Stimulated activated CD4-positive, alpha-beta T cell treated with anti-CD3 and anti-CD28 coated beads, Interleukin-4, amount 100 ng/mL, for 24 hours (primary cell): Measurements from ENCODE around the gene PFKFB4.
A peak's percentile ranks its signal among the peaks of the same experiment; 100 is the strongest.

Experiments
- DNase-seq: peaks from one replicate; pipeline ENCODE4 v3.0.0-alpha.2; 2020

Gene PFKFB4

GRCh38 chr3:48556796-48557626, at the start of gene PFKFB4:
TSS of gene PFKFB4 (minus strand) at chr3:48556803. CDS start at chr3:48556777, 26 bp downstream.
- DNase-seq, result peak; percentile 100

DNA sequence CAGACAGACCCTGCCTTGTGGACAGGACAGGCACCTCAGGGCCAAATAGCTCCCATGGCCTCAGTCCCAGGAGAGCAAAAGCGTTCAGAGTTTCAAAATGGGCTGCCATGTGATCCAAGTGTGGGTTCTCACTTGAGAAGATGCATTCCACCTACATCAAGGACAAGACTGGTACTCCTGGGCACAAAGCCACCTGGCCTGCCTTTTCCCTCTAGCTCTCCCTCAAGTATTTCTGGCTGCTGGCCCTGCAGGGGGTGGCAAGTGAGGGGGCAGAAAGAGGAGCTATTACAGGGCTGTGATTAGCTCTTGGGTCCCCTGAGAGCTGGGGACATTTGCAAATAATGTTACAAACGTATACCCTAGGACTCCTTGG, 45.0 kb upstream of the PFKFB4 start:
- DNase-seq, result no peak

GRCh38 chr3:48600711-48601621, 44.4 kb upstream of the PFKFB4 start:
- DNase-seq, result no peak

GRCh38 chr3:48599509-48600285, 43.1 kb upstream of the PFKFB4 start:
- DNase-seq, result no peak

DNA sequence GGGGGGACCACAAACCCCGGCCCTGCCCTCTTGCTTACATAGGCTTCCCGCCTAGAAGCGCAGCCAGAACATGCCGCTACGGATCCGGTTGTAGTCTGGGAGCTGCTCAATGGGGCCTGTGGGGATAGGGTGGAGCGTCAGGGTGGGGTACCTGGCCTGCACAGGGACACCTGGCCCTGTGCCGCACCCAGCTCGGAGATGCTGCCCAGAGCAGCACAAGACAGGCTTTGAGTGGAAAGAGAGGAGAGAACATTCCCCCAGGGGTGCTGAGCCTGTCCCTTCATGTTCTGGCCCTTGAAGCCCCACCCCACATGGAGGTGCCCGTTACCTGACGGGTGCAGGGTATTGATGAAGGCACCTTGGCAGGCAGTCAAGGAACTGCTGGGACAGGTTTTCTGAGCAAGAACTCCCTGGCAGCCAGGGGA, 42.5 kb upstream of the PFKFB4 start:
- no peak for DNase-seq

DNA sequence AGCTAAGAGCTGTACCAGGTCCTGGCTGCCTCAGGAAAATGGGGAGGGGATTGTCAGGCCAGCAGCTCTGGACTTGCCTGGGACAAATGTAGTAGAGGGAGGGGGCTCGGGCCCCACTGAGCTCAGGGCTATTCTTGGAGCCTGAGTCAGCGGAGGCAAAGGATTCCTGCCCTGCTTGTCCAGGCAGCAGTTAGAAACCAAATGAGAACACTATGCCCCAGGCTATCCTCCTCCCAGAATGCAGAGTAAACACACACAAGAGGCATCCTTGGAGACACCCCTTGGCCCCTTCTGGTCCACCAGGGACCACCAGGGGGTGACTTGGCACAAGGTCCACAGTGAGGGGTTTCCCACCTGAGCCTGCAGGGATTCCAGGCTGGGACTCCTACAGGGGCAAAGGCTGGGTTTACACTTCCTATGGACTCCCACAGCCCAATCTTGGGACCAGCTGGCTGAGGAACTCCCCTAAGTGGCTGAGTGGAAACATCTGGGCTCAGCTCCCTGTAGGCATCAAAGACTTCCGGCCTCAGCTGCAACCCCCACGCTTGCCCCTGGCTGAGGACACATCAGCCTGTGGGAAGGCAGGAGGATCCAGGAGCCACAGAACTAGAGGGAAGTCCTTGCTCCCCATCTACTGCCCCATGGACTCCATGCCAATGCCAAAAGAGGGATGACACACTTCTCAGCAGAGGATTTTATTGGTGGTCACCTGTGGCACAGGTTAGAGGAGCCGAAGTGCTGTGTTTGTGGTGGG, 41.9 kb upstream of the PFKFB4 start:
- DNase-seq, result no peak

DNA sequence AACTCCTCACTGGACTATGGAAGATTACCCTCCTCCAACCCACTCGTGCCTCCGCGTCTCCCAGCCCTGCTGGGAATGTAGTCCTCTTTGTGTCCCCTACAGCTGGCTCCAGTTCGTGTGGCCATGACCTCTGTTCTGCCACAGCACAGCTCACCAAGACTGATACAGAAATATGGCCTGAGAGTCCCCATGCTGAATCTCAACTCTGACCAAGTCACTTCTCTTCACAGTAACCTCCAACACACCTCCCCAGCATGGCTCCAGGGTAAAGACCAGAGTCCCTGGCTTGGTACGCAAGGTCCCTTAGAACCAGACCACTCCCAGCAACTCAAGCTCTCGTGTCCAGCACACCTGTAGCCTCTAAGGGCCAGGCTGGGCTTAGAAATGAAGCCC, 40.8 kb upstream of the PFKFB4 start:
- no peak for DNase-seq

- DNase-seq, result no peak
Observed at GRCh38 chr3:48596676-48597407, 40.2 kb upstream of the PFKFB4 start.

DNA sequence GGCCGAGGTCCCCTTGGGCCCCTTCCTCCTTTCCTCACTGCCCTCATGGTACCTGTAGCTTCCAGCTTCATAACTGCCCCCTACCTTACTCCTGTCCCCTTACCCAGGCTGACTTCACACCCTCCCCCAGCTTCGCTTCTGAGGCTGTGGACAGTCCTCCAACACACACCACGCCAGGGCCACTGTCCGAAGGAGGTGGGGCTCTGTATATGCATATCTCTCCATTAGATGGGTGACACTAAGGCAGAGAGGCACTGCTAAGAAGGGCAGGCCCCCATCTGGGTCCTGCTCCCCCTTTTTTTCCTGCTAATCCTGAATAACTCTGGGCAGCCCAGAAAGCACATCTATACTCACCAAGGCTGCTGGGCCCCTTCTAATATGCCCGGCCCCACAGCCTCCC, 39.6 kb upstream of the PFKFB4 start:
- DNase-seq, result no peak

GRCh38 chr3:48595526-48596121, 39.0 kb upstream of the PFKFB4 start:
- no peak for DNase-seq

GRCh38 chr3:48595075-48595525, 38.5 kb upstream of the PFKFB4 start, which contains the start of gene COL7A1:
TSS of gene COL7A1 (minus strand) at chr3:48595329. CDS start at chr3:48595159, 170 bp downstream.
- no peak for DNase-seq

GRCh38 chr3:48594417-48595049, 37.9 kb upstream of the PFKFB4 start:
- DNase-seq, result no peak

DNA sequence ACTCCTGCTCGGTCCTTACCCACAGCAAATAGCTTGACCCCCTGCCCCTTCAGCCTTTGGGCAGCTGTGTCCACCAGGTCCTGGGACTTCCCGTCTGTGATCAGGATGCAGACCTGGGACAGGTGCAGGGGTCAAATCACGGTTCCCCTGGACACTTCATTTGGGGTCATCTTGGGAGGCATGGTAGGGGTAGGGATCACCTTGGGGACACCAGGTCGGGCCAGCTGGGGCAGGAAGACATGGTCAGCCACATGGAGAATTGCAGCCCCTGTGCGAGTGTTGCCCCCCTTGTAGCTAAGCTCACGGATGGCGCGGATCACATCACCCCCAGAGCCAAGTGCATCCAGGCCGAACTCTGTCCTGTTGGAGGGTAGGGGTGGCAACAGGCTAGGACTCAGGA, 36.7 kb upstream of the PFKFB4 start:
- DNase-seq, result no peak

- DNase-seq, result no peak
Observed at GRCh38 chr3:48592519-48593087, 36.0 kb upstream of the PFKFB4 start.

DNA sequence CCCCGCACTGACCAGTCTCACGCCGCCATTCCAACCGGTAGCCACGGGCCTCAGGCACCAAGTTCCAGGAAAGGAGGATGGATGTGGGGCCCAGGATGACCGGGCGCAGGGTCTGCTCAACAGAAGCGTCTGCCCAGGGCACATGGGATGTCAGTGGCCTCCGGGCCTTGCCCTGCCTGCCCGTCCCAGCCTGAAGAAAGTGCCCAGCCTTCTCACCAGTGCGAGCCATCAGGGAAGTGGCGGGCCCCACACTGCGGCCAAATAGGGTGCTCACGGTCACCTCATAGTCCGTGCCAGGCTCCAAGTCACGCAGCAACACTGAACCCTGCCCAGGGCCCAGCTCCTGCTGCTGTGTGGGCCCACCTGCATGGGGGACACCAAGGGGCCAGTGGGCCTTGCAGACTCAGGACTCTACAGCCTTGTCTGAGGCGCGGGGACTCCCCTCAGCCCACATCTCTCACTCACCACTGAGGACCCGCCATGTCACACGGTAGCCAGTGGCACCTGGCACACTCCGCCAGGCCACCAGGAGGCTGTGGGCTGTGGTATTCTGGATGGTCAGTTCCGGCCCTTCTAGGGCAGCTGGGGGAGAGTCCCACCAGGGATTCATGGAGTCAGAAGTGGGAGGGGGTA, 35.4 kb upstream of the PFKFB4 start:
- DNase-seq, result no peak

DNA sequence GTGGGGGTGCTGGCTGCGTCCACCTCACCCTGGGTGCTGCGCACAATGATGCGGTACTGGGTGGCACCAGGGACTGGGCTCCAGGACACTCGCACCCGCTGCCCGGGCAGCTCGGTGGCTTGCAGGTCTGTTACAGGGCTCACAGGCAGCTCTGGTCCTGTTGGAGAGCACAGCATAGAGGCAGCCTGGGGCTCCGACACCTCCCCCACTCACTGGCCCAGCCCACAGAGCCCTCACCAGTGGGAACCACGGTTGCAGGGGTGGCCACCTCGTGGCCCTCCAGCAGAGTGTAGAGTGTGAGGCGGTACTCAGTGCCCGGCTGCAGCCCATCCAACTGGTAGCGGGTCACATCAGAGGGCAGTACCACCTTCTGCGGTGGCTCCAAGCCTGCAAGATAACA, 34.8 kb upstream of the PFKFB4 start:
- no peak for DNase-seq

- DNase-seq, result no peak
Observed at GRCh38 chr3:48588230-48588629, 31.6 kb upstream of the PFKFB4 start.

DNA sequence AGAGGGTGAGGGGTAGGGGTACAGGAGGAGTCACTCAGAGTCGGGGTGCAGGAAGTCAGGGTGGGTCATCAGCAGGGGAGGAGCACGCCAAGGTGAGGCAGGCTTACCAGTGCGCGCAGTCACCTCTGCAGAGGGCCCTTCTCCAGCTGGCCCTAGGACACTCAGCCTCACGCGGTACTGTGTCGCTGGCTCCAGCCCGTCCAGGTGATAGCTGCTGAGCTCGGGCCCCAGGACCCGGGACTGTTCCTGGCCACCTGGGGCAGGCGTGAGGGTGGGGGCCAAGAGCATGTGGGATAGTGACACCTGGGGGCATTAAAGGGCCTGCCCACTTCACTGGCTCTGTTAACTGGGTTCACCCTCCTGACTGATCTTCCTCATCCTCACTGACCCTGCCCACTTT, 31.1 kb upstream of the PFKFB4 start:
- DNase-seq, result no peak

GRCh38 chr3:48585411-48585810, 28.8 kb upstream of the PFKFB4 start:
- DNase-seq, result no peak

DNA sequence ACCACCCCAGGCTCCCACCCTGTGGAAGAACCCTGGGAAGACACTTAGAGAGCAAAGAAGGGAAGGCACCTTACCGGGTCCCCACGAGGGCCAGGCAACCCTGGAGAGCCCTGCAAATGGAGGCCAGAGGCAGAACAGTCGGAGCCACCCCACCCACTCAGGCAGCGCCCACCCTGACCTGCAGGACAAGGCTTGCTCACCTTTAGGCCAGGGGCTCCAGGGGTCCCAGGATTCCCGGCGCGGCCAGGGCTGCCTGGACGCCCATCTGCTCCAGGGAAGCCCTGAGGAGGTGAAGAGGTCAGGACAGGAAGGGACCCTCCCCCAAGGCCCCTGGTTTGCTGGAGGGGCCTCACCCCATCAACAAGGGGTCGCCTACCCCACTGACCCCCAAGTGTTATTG, 28.2 kb upstream of the PFKFB4 start:
- DNase-seq, result no peak
